ENCODE results near the gene AIMP2. TPM values are rescaled to one million over a fixed set of nuclear protein-coding genes. Genes with fewer than 3 reads are reported as not detected.
"Not testable (repeated sequence)": the region's sequence is repeated elsewhere in the genome, so short reads cannot be mapped to it uniquely, and the experiment has no call there.

The AIMP2 gene
- total RNA-seq, 4 donors from 2014 or later: 25.1 to 52.2 (median 38.1) TPM

- TF ChIP-seq POLR2A (IDR thresholded peaks at IDR 0.05): no peak
- no peak for TF ChIP-seq EP300 (IDR thresholded peaks at IDR 0.05)
- TF ChIP-seq POLR2AphosphoS5 (IDR thresholded peaks at IDR 0.05): no peak
- TF ChIP-seq CTCF (IDR thresholded peaks at IDR 0.05): no peak
- H3K4me3 ChIP-seq: no peak overlapping the region
- peaks cover 0 to 98% of the 10 kb centered on the region in 2 donors for H3K36me3 ChIP-seq
- H3K27me3 ChIP-seq: no peaks in the 10 kb centered on the region
- ATAC-seq: no peak
- WGBS, 2 donors (ENCODE audit: low coverage in 1 of 2): 80 to 89% methylated on average over 8 to 10 of the region's 10 CpGs
- H3K9me3 ChIP-seq: no peaks in the 10 kb centered on the region
- H3K4me1 ChIP-seq: no peaks in the 10 kb centered on the region
- no peak overlapping the region for H3K27ac ChIP-seq
Observed at GRCh38 chr7:6035165-6035564, 26.1 kb downstream of the AIMP2 start.

GRCh38 chr7:6035686-6036085 lies 26.6 kb downstream of the AIMP2 start:
- Histone ChIP-seq H3K9me3 (no peaks in the 10 kb centered on the region), H3K4me3 (no peak overlapping the region), H3K27ac (no peak overlapping the region), H3K4me1 (no peaks in the 10 kb centered on the region), H3K36me3 (peaks cover 0 to 98% of the 10 kb centered on the region in 2 donors), H3K27me3 (no peaks in the 10 kb centered on the region)
- TF ChIP-seq EP300 (IDR thresholded peaks at IDR 0.05): no peak
- TF ChIP-seq POLR2AphosphoS5 (IDR thresholded peaks at IDR 0.05): no peak
- TF ChIP-seq CTCF (IDR thresholded peaks at IDR 0.05): no peak
- no peak for TF ChIP-seq POLR2A (IDR thresholded peaks at IDR 0.05)
- WGBS, 2 donors (ENCODE audit: low coverage in 1 of 2): 95 to 96% methylated on average over 3 to 8 of the region's 13 CpGs
- no peak for ATAC-seq

- H3K4me3 ChIP-seq: no peak overlapping the region
- whole genome bisulfite sequencing, 2 donors (ENCODE audit: low coverage in 1 of 2): 39 to 40% methylated on average over 4 of the region's 4 CpGs
- H3K27ac ChIP-seq: no peak overlapping the region
- H3K27me3 ChIP-seq: no peaks in the 10 kb centered on the region
- TF ChIP-seq CTCF (IDR thresholded peaks at IDR 0.05) (no peak), POLR2AphosphoS5 (IDR thresholded peaks at IDR 0.05) (no peak), EP300 (IDR thresholded peaks at IDR 0.05) (no peak), POLR2A (IDR thresholded peaks at IDR 0.05) (no peak)
- peaks cover 0 to 1% (median 0%) of the 10 kb centered on the region in 3 donors for H3K4me1 ChIP-seq
- peaks cover 0 to 98% of the 10 kb centered on the region in 2 donors for H3K36me3 ChIP-seq
- no peak for ATAC-seq
- H3K9me3 ChIP-seq: no peaks in the 10 kb centered on the region
Observed at GRCh38 chr7:6049780-6050179, 40.7 kb downstream of the AIMP2 start.

- Histone ChIP-seq H3K4me1 (peaks cover 0 to 14% (median 0%) of the 10 kb centered on the region in 3 donors), H3K36me3 (peaks cover 0 to 86% of the 10 kb centered on the region in 2 donors)
- WGBS, 2 donors (ENCODE audit: low coverage in 1 of 2): 92 to 96% methylated on average over 5 to 6 of the region's 9 CpGs
- H3K9me3 ChIP-seq, ATAC-seq, H3K27me3 ChIP-seq, H3K27ac ChIP-seq, H3K4me3 ChIP-seq: not testable (repeated sequence)
Observed at GRCh38 chr7:6051185-6051584, 42.1 kb downstream of the AIMP2 start.

GRCh38 chr7:6056616-6057015 lies 47.5 kb downstream of the AIMP2 start:
- H3K4me1 ChIP-seq: peaks cover 3 to 42% (median 12%) of the 10 kb centered on the region in 3 donors
- ATAC-seq: no peak
- peaks cover 0 to 32% of the 10 kb centered on the region in 2 donors for H3K36me3 ChIP-seq
- H3K27me3 ChIP-seq: no peaks in the 10 kb centered on the region
- no peaks in the 10 kb centered on the region for H3K9me3 ChIP-seq
- no peak overlapping the region for H3K4me3 ChIP-seq
- no peak for TF ChIP-seq POLR2A (IDR thresholded peaks at IDR 0.05)
- 30% methylated on average over 1 of the region's 1 CpG; no CpG with 5 or more reads in 1 of the 2 donors for WGBS, 2 donors (ENCODE audit: low coverage in 1 of 2)
- no peak overlapping the region for H3K27ac ChIP-seq

- H3K36me3 ChIP-seq: peaks cover 0 to 25% of the 10 kb centered on the region in 2 donors
- no peaks in the 10 kb centered on the region for H3K27me3 ChIP-seq
- no peak for TF ChIP-seq EP300 (IDR thresholded peaks at IDR 0.05)
- no peak for TF ChIP-seq POLR2AphosphoS5 (IDR thresholded peaks at IDR 0.05)
- TF ChIP-seq POLR2A (IDR thresholded peaks at IDR 0.05): no peak
- TF ChIP-seq CTCF (IDR thresholded peaks at IDR 0.05): no peak
- WGBS, 2 donors (ENCODE audit: low coverage in 1 of 2): 65 to 80% methylated on average over 7 to 13 of the region's 14 CpGs
- H3K9me3 ChIP-seq: no peaks in the 10 kb centered on the region
- H3K4me1 ChIP-seq: peaks cover 3 to 42% (median 12%) of the 10 kb centered on the region in 3 donors
- H3K4me3 ChIP-seq: peak overlapping the region in 1 of 2 donors; percentile 88
- ATAC-seq: no peak
- H3K27ac ChIP-seq: peak overlapping the region in 1 of 4 donors; percentile 90
Observed at GRCh38 chr7:6057316-6058129, 48.5 kb downstream of the AIMP2 start.

- WGBS, 2 donors (ENCODE audit: low coverage in 1 of 2): 78% methylated on average over 10 of the region's 11 CpGs; no CpG with 5 or more reads in 1 of the 2 donors
- H3K4me3 ChIP-seq, H3K9me3 ChIP-seq, ATAC-seq, H3K36me3 ChIP-seq, H3K27me3 ChIP-seq, H3K27ac ChIP-seq: not testable (repeated sequence)
- H3K4me1 ChIP-seq: peaks cover 3 to 40% (median 12%) of the 10 kb centered on the region in 3 donors
Observed at GRCh38 chr7:6059941-6060340, 50.9 kb downstream of the AIMP2 start.

Data from gastroesophageal sphincter (tissue), 4 donors.